Stimulated activated CD8-positive, alpha-beta memory T cell treated with anti-CD3 and anti-CD28 coated beads, Interleukin-4, amount 100 ng/mL, for 24 hours (primary cell): ENCODE results near the gene GYPA.
"Not testable (repeated sequence)": the region's sequence is repeated elsewhere in the genome, so short reads cannot be mapped to it uniquely, and the experiment has no call there.

Source experiments
- DNase-seq: peaks from one replicate; pipeline ENCODE4 v3.0.0-alpha.2; 2020; ENCODE audit warnings: low read depth

Gene GYPA

DNA sequence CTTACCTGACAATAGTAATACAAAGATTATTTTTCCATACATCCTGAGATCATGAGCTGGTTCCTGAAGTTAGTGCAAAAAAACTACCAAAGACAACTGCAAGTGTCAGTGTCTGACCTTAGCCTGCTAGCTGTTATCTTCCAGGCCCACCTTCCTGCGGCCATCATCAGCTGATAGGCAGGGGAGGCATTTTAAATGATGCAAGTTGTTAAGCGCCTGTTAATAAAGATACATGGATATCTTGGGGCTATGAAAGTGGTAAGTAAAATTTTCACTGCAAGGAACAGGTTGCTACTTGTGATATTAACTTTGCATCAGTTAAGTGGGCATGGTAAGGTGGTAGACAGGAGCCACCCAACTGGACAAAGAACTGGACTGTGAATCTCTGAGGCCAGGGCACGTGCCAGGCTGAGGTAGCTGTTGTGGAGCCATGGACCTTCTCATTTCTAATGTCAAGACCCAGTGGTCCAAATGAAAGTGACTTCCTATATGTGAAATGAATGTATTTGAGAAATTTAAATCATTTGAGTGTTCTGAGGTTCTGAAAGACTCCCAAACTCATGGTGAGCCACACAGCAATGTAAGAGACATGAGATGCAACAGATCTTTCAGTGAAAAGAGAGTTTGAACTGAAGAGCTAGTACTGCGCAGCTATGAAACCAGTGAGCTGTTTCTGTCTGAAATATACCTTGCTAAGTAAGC is at the start of gene GYPA:
Gene GYPA (minus strand): TSS at position 125 of the 702 bp plus-strand sequence. CDS start 83 bp downstream, at position 42.
- not testable (repeated sequence) for DNase-seq

DNA sequence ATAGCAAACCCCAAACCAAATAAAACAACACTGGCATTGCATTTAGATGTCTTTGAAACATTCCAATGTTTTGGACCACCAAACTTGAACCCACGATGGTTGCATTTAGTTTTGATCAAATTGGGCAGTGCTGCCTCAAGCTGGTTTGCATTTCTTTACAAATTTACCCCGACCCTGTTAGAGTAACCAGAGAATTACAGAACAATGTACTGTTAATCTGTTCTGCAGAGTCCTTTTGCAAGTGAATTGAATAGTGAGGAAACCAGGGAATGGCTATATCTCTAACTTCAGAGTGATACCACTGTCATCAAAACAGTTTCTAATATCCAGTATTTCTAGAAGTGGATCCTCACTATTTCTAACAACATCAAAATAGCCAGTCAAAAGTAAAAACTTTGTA is 49.5 kb upstream of the GYPA start:
- DNase-seq = no peak

GRCh38 chr4:144189121-144189520 is 48.6 kb upstream of the GYPA start:
- no peak for DNase-seq

DNA sequence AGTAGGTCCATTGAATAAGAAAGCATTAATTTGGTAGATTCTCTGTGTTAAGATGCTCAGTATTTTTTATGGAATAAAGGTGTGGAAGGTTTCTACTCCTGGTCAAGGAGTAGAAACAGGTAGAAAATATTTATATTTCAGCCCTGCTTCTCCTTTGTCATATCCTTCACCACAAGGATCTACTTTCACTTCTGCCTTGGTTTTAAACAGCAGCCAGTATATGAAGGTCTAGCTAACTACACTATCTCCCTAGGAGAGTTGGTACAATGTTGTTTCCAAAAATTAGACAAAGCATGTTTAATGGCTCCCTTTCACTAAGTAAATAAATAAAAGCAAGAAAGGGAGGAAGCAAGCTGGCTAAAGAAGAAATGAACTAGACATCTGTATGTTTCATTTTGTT is 44.6 kb upstream of the GYPA start:
- DNase-seq = no peak

DNA sequence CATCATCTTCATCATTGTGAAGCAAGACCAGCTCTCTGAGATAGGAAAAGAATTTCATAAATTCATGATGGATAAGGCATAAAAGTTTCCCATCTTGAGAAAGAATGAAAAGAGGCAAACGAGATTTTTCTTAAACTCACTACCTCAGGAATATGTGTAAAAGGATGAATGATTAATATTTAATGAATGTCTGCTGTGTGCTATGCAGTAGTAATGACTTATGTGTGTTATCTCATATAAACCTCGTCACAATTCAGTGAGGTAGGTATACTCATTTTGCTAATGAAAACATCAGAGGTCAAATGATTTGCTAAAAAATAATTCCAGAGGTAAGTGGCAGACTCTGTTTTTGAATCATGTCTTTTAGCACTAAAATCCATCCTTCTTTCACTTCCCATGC is 42.6 kb upstream of the GYPA start:
- no peak for DNase-seq

DNA sequence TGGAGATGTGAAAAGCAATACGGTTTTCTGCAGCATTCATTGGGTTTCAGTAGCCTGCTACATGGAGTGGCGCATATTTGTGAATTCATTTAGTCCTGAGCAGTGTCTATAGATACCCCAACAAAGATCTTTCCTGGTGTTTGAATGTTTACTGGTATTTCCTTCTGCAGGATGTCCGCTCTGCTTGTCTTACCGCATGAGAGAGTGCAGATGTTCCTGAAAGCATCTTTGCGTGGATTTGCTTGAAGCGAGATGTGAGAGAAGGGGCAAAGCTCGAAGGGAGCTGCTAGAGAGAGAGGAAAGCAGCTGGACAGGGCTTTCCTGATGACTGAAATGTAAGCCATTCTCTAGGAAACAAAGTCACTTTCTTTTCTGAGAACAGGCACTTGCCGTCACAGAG is 40.9 kb upstream of the GYPA start:
- DNase-seq = no peak

- no peak for DNase-seq
Measured at GRCh38 chr4:144179152-144179739, 38.7 kb upstream of the GYPA start.

DNA sequence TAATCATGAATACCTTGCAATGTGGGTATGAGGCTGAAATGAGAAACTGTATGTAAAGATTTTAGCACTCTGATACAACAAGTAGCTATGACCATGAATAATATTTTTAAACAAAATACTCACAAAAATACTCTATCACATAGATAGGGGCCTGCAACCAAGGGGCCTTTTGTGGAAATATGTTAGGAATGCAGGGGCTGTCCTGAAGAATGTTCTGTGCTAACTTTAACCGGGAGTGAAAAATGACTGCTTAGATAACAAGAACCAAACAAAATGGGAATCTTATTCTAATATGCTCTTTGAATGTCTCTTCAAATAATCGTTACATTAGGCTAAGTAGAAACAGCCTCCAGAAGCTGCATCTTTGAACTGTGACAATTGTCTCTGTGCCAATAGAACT is 37.9 kb upstream of the GYPA start:
- DNase-seq = no peak

- DNase-seq = no peak
Measured at GRCh38 chr4:144176476-144176875, 36.0 kb upstream of the GYPA start.

DNA sequence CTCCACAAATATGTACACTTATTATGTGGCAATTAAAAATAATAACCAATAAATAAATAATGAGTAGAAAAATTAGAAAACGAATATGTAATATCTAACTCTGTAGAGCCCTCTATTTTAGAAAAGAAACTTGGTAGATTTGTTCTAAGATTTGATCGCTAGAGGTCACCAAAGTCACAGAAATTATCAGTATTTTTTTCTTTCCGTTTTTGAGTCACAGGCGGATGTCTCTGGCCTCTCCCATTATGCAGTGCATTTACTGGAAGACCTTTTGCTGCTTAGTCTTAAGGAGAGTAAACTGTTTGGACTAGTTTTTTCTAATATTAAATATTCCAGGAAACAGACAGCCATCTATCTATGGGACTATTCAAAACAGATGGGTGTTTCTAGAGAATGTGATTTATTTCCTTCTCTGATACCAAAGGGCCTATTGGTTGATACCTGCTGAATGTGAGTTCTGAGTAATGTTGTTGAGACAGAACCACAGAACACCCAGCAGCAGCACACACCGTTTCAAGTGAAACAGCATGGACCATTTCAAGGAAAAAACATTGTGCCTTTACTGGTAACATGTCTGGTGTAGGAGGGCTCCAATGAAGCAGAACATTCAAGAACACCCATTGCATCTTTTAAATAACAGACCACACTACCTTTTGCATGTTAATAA is 34.0 kb upstream of the GYPA start:
- no peak for DNase-seq

DNA sequence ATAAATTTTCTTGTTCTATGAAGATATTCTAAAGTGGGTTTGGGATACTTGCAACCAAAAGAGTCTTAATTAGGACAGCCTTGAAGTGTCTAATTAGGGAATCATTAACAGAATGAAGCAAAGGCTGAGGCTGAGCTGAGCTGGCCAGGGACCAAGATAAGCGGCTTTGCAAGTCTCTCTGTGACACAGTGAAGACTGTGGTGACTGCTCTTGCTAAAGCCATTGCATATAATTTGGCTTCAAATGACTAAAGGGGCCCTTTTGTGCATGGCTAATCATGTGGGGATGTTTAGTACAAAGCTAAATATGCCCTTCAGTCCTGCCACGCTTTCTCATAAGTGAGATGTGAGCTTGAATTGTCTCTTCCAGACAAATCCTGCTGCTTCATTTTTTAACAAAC is 31.2 kb upstream of the GYPA start:
- DNase-seq = no peak

GRCh38 chr4:144169211-144169610 is 28.7 kb upstream of the GYPA start:
- DNase-seq = no peak

DNA sequence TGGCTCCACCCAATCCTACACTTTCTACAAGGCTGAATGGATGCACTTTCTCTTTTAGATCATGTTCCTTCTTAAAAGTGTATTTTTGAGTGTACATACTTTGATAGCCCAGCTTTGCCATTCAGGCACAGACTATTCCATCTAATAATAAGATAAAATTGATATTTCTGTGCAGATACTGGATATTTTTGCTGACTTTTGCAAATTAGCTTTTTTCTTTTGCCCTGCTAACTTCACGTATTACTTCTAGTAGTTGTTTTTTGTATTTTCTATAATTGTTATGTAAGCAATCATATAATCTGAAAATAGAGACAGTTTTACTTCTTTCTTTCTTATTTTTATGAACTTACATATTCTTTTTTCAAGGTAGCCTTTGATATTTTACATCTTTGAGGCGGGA is 13.5 kb upstream of the GYPA start:
- DNase-seq = no peak

- DNase-seq = not testable (repeated sequence)
Measured at GRCh38 chr4:144142690-144143326, 2.3 kb upstream of the GYPA start.

DNA sequence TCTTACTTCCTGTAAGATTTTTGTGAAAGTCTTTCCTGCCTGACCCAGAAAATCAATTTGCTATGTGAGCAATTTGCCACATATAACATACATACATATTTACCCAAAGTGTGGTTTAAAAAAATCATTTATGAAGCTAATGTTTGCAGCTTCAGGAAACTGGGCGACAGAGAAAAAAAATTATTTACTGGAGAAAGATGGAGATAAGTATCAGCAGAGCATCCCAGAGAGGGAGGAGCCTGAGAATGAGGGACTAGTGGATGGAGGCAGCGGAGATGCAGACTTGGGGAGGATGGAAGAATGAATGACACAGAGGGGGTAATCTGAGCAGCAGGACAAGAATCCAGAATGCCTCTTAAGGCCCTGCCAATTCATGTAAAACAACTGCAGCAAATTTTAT is 975 bp upstream of the GYPA start:
- DNase-seq = no peak

DNA sequence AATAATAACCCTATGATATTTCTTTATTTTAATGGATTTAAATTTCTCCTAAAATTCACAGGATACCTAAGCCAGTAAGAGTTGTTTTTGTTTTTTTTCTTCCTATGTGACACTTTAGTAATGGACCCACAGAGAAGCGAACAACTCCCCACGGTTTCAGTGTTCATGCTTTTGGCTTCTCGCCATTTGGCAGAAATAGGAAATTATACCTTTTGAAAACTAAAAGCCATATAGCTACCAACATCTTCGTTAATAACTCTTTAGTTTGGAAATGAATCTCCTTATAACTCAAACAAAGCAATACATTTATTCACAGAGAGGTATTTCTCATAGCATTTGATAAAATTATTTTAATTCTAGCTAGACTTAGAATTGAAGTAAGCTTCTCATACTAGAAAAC is 527 bp downstream of the GYPA start:
- DNase-seq = not testable (repeated sequence)

GRCh38 chr4:144139547-144139946 is 971 bp downstream of the GYPA start:
- DNase-seq = not testable (repeated sequence)

- DNase-seq = not testable (repeated sequence)
Measured at GRCh38 chr4:144138239-144138638, 2.3 kb downstream of the GYPA start.

DNA sequence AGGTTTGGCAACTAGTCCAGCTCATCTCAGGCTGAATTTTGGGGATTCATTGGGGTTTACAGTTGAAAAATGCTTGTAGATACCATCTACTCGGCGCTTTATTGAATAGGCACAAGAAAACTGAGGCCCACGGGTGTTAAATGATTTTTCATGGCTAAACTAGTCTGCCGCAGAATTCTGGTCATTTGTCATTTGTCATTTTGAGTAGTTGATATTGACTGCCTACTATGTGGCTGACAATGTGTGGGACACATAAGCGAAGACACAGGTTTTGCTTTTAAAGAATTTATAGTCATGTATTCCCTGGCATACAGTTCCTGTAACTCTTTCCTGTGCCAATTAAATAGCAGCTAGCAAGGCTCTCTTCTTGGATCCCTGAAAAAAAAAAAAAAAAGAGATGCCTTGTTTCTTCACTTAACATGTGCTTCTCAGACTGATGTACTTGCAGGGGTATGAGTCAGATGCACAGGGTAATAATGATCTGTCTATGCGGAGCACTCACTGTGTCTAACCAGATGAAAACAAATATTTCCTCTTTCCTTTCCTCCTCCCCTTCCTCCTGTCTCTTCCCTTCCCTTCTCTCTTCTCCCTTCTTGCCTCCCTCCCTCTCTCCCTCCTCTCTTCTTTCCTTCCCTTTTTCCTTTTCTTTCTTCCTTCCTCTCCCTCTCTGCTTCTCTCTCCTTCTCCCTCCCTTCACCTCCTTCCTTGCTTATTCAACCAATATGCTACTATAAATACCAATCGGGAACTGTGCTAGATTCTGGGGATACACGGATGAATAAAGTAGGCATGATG is 3.2 kb downstream of the GYPA start:
- not testable (repeated sequence) for DNase-seq

DNA sequence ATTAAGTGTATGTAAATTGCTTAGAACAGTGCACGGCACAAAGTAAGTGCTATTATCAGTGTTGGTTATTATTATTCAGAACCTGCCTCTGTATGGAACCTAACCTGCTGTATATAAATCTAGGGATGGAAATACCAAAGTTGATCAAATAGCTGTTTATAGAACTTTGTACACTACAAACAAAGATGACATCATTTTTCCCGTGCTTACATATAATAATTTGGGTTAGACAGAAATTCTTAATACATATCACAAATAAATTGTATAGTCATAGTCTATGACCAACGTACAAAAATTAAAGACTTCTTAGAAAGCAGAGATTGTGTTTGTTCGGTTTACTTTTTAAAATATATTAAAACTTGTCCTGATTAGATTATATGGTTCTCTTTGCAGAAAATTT is 4.3 kb downstream of the GYPA start:
- not testable (repeated sequence) for DNase-seq

GRCh38 chr4:144130167-144130566 is 10.4 kb downstream of the GYPA start:
- DNase-seq = not testable (repeated sequence)

- not testable (repeated sequence) for DNase-seq
Measured at GRCh38 chr4:144129336-144129875, 11.1 kb downstream of the GYPA start.
